MM.1S (cell line): Measurements from ENCODE around the gene PLD4.

ENCODE experiments used
- CTCF ChIP-seq: fragments of 300-600 bp; sonication (generic); IDR thresholded peaks from 2 replicates; pipeline ENCODE4 v1.5.1; 2016; ENCODE audit warnings: antibody characterized with exemption, low read length, mixed read lengths
- EZH2 ChIP-seq: fragments of 300-600 bp; sonication (generic); optimal IDR thresholded peaks from 2 replicates; pipeline ENCODE3; 2017; ENCODE audit warnings: low read depth, mild to moderate bottlenecking, antibody characterized with exemption, low read length, mixed read lengths

GRCh38 chr14:104936361-104937155 lies 11.9 kb downstream of the PLD4 start:
- TF ChIP-seq EZH2 (no peak), CTCF (no peak)
